Measurements from ENCODE around the gene SGMS1.

The SGMS1 gene

DNA sequence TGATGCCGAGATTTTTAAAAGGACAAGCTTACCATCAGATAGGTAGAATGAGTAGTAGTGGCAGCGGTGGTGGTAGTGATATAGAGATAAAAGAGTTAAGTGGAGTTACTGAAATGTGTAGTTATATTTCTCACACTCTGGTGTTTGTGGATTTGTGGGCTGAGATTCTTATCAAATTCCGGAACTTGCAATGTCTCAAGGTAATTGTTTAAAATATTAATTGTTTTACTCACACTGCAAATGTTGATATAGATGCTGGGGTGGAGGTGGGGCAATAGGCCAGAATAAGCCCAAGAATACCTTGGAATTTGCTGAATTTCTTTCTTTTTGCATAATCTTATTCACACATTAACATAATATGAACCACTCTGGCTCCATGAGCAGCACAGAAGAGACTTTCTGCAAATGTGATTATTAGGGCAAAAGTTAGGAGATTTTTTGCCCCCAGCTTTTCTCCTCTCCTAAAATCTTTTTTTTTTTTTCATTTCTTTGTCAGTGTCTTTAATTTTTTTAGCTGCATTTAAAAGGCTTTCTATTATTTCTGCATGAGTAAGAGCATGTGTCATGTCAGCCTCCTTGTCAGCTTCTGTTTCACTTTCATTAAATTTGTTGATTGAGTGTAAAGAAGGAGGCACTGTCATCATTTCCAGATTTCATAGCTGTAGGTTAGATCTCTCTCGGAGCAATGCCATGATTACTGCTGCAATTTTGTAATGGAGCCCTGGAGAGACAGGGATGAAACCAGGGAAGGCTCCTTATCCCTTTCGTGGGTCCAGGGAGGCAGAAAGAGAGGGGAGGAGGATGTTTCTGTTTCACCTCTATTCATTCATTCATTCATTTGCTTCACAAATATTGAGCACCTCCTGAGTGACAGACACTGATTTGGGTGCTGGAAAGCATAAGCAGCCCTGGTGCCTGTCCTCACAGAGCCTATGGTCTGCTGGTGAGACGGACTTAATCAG is 13.1 kb upstream of the SGMS1 start:
- DNase-seq (ENCODE audit: low spot score), result no peak

DNA sequence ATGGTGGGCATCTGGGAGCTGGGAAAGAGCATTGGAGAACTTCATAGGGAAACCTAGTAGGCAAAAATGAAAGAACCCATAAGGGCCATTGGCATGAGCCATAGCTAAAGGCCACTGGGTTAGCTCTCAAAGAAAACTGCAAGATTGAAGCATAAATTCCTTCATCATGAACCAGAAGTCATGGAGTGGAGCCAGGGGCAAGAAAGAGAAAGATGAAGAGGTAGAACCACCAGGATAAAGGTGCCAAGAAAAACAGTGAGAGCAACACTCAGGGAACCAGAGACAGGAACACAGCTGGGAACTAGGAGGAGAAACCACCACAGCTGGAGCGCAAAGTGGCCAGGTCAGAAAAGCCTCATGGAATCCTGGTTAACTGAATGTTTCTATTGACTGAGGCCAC is 11.5 kb upstream of the SGMS1 start:
- DNase-seq (ENCODE audit: low spot score), result no peak

DNA sequence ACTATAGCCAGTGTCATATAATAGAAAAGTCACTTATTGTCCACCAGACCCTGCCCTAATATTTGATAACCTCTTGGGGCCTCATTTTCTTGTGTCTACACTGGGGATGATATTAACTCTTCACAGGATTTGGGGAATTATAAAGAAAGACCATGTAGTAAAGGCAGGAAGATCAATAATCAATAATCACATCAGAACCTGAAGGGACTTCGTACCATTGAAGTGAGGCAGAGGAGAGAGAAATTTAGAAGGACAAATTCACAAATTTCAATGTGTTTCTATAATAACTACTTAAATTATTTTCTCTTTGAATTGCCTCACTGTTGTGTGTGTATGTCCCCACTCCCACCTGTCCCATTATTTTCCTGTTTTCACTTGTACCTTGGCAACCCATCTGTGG is 10.7 kb upstream of the SGMS1 start:
- DNase-seq (ENCODE audit: low spot score), result no peak

DNA sequence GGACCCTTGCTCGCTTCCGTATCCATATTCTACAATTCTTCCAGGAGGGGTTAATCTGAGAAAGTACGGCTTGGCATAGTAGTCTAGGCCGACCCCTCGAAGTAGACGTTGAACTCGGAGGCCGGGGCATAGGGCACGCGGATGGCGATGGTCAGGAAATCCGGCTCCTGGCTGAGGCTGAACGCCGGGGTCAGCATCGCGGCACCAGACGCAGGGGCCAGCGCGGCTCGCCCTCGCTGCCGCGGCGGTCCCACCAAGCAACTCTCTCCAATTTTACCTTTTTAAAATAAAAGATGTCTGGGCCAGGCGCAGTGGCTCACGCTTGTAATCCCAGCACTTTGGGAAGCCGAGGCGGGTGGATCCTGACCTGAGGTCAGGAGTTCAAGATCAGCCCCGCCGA is 7.3 kb upstream of the SGMS1 start:
- DNase-seq (ENCODE audit: low spot score), result no peak

DNA sequence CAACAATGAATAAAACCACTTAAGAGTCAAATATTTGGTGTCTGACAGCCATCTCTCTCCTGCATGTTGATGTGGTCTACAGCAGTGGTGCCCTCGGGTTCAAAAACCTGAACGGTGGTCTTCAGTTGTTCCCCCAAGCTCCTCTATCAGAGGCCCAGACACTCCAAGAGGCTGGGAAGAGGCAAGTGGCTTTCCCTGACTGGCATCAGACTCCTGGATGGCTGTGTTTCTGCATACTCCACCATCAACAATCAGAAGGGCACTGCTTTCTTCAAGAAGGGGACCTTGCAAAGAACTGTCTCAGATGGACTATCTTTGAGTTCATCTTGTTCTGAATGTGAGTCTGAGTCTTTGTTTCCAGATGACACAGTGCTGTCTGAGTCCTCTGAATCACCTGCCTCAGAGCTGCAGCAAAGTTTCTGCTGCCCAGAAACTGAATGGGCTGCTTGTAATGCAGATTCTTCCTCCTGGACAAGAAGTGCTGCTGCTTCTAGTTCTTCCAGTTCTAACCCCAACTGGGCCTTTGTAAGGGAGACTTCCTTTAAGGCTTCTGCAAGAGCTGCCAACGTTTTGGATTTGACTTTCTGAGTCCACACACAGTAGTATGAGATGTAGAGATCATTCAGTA is 5.9 kb upstream of the SGMS1 start:
- no peak for DNase-seq (ENCODE audit: low spot score)

DNA sequence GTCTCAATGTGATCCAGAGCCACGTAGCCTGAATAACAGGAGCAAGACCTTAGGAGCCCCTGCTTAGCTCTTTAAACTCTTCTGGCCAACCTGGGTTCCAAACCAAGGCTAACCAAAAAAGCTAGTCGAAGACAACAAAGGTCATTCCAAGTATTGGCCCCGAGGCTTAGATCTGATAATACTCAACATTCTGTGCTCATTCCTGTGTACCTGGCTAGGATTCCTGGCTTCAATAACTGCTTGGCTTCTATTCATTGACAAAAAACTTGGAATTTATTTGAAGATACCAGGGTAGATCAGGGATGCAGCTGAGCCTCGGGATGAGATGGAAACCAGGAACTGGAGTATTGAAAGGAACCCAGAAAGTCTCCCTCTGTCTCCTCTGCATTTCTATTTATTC is 4.1 kb upstream of the SGMS1 start:
- no peak for DNase-seq (ENCODE audit: low spot score)

DNA sequence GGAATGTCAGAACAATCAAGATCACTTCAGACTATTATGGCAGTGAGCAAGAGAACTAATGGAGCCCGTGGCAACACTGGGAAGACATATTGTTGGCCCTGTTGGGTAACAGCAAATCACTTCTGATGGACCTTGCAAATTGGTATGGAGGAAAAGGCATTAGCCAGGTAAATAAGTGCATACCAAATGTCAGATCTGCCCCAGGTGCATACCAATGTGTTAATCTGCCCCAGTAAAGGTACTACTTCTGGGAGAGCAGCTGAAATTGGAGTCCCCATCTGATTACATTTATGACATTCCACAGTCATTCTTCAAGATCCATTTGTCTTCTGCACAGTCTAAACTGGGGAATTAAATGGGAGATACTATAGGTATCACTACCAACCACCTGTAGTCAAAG is 3.7 kb upstream of the SGMS1 start:
- DNase-seq (ENCODE audit: low spot score), result no peak

DNA sequence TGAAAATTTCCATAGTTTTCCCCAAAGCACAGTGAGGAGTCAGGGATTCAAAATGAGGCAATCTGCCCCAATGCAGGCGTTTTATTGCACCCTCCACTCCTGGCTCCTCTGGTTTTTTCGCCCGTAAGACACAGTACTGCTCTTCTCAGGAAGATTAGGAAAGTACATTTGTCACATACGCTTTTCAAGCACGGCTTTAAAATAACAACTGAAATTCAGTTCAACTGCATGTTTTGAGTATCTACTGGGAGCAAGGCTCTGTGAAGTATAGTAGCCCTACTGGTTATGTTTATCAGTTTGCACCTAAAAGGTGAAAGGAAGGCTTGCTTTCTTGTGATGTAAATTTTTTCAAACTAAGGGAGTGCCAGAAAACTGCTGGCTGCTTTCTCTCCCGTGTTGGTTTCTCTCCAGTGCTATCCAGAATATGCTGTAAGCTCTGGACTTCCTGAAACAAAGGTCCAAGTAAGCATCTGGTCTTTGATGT is 1.9 kb upstream of the SGMS1 start:
- peak; percentile 31 for DNase-seq (ENCODE audit: low spot score)

DNA sequence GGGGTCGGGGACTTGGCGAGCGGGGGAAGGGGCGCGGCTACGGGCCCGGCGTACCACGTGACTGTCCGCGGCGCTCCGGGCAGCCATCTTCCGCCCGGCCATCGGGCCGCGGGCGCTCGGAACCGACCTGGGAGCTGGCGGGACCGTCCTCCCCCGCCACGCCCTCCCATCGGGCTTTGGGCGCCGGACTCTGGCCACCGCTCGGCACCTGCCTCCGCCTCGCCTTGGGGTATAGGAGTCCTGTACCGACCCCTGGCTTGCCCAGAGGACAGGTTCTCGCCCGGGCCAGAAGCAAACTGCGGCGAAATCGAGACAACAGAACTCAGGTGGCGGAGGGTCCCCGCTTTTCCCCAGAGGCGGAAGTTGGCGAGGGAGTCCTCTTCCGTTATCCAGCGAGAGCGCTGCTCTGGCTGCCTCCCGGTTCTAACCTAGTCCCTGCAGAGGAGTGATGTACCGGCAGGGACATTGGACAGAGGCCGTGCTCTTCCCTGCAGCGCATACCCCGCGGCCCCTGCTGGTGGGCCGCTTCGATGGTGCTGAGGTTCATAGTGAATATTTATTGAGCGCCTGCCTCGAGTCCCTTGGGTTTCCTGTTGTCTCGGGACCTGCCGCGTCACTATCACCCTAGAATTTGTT is 1.2 kb upstream of the SGMS1 start:
- peak; percentile 85 for DNase-seq (ENCODE audit: low spot score)

DNA sequence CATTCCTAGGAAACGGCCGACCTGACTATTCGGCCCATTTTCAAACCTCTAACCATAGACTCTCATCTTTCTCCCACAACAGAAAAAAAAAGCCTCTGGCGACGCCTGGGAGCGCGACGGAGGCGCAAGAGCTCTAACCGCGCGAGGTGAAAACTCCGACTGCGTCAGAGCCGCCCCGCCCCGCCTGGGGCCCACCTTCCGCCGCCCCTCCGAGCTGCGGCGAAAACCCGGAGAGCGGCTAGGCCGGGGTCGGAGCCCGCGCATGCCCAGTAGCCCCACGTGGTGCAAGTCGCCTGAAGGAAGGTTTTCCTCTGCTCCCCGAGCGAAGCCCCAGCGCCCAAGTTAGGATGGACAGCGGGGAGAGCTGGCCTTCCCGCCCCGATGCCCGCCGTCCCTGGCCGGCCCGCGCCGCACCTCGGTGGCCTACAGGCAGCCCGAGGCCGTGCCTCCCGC is 683 bp upstream of the SGMS1 start:
- DNase-seq (ENCODE audit: low spot score), result peak; percentile 90

DNA sequence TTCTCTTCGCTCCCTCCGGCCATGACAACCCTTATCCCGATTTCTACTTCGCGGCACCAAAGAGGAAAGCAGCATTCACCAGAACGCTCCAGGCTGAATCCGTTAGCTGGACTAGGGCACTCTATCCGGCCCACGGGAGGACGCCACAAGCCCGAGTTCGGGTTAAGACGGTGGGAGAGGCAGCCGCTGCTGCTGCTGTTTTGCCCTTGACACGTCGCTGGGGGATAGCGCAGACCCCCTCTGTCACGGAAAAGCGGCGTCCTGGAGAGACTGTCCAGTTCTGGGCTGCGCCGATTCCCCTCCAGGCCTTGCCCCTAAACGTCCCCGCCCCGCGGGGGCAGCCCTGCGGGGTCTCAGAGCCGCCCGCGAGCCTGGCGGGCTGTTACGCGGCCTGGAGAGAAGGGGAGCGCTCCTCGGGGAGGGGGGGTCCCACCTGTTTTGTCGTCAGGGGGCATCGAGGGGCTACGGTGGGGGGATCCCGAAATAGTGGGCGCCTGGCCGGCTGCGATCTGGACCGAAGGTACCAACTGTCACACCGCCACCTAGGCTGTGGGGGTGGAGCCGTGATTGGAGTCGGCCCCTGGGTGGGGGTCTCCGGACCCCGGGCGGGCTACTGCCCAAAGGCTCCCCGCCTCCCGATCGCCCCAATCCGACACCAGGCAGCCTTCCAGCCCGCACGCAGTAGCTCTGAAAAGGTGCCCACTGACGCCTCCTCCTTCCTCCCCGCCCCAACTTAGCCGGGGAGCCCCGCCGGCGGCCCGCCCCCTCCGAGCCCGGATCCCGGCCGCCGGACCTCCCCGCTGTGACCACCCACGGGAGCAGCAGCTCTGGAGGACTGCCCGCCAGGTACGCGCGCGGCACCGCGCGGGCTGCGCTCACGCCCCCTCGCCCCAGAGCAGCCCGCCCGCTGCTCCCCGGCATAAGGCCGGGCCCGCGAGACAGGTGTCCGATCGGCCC is 772 bp downstream of the SGMS1 start:
- peak; percentile 31 for DNase-seq (ENCODE audit: low spot score)

DNA sequence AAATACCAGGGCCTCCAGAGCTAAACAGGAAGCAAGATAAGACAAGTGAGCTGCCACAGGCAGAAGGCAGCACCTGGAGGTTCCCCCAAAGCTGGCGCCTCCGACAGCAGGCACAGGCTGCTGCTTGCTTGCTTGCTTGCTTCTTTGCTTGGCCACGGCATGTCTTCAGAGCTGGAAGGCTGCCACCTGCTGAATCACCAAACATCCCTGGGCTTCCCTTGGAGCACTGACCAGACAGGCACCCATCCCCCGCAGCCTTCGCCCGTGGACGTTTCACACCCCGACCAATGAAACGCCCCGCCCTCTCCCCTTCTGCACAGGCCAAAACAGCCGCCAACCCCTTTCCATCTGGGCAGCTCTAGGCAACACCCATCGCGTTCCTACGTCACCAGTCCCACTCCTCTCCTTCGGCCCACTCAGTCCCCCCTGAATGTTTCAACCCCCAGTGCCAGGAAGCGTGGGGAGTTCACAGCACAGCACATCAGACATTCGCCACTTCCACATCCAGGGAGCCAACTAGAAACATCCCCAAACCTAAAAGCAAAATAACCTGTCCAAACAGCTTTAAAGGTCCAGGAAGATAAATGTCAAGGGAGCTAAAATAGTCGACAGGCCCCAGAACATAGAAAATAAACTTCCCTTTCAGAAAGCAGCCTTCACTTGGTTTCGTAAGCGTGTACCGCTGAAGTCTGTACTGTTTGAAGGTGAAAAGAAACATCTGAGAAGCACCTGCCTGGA is 1.6 kb downstream of the SGMS1 start:
- DNase-seq (ENCODE audit: low spot score), result peak; percentile 31

DNA sequence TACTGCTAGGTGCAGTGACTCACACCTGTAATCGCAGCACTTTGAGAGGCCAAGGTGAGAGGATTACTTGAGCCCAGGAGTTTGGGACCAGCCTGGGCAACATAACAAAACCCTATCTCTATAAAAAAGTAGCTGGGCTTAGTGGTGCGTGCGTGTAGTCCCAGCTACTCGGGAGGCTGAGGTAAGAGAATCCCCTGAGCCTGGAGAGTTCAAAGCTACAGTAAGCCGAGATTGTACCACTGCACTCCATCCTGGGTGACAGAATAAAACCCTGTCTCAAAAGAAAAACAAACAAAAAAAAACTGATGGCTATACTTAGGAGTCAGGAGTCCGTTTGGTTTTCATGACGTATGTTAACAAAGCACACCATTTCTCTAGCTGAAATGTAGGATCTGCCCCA is 2.9 kb downstream of the SGMS1 start:
- DNase-seq (ENCODE audit: low spot score), result no peak

DNA sequence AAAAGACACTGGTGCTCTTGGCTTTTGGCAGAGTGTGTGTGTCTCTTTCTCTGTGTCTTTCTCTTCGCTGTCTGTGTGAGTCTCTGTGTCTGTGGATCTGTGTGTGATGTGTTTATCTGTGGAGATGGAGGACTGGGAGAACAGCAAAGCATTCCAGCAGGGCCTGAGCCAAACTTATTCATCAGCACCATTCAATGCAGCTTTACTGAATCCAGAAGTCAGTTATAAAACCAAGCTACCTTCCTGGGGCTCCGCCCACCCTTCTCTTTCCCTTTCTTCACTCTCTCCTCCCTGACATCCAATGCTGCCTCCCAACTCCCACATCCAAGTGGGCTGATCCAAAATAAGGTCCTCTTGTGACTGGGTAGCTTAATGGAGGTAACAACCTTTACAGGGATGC is 3.9 kb downstream of the SGMS1 start:
- no peak for DNase-seq (ENCODE audit: low spot score)

DNA sequence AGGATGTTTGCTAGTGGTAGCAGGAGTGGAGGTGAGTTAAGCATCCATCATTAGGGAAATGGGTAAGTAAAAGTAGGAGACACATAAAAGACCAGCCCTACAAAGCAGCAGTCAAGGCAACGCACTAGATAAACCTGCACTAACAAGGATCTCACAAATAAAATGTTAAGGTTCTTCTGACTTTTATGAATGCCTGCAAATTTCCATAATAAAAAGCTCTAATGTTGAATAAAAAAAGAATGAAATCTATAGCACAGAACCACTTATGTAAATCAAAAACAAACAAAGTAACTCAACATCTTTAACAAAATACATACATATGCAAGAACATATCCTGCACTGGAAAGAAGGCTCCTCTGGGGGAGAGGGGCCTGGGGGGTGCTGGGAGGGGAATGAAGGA is 4.6 kb downstream of the SGMS1 start:
- DNase-seq (ENCODE audit: low spot score), result no peak

DNA sequence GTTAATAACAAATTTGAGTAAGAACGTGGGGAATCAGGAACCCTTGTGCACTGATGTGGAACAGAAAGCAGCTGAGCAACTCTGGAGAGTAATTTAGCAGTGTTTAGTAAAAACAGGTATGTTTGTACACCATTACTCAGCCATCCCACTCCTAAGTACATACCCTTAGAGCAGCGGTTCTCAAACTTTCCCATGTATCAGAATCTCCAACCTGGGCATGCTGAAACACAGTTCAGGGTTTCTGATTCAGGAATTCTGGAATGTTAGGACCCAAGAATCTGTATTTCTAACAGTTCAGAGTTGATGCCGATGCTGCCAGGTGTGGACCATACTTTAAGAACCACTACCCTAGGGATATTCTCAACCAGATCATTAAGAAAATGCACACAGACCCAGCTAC is 5.1 kb downstream of the SGMS1 start:
- no peak for DNase-seq (ENCODE audit: low spot score)

DNA sequence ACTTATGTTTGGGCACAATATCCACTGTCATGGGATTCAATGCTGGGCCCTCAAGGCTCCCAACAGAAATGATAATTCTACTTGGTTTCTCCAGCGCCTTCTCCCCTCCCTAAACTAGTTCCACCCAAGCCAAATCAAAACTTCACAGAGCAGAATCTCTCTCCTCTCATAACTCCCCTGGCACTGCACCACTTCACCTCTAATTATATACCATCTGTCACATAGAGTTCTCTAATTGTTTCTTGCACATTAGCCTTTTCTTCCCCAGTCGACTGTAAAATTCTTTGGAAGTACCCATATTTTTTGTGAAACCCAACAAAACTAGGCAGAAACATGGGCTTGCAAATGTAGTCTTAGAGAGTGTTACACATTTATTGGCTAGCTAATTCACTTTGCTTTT is 8.1 kb downstream of the SGMS1 start:
- DNase-seq (ENCODE audit: low spot score), result no peak

DNA sequence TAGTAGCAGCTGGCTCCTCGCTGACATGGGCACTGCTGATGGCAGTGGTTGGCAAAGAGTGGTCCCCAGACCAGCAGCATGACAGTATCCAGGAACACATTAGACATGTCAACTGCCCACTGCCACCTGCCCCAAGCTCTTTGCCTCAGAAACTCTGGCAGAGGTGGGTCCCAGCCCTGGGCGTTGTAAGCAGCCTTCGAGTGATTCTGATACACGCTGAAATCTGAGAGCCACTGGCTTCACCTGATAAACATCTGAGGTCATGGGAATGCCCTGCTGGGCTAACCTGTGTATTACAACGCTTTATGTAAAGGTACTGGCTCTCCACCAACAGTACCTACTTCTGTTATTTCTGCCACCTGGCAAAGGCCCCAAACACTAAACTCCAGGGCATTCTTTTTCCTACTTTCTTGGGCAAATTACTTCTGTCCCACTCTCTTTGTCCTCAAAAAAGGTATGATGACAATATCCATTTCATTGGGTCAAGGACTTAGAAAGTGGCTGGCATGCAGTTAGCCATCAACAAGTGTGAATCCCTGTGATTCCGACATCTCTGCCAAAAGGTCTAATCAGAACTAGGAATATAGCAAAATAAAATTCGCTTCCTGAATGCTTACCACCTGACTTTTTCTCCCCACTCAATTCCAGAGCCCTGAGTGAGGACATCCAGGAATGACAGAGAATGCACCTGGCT is 9.2 kb downstream of the SGMS1 start:
- DNase-seq (ENCODE audit: low spot score), result peak; percentile 59

DNA sequence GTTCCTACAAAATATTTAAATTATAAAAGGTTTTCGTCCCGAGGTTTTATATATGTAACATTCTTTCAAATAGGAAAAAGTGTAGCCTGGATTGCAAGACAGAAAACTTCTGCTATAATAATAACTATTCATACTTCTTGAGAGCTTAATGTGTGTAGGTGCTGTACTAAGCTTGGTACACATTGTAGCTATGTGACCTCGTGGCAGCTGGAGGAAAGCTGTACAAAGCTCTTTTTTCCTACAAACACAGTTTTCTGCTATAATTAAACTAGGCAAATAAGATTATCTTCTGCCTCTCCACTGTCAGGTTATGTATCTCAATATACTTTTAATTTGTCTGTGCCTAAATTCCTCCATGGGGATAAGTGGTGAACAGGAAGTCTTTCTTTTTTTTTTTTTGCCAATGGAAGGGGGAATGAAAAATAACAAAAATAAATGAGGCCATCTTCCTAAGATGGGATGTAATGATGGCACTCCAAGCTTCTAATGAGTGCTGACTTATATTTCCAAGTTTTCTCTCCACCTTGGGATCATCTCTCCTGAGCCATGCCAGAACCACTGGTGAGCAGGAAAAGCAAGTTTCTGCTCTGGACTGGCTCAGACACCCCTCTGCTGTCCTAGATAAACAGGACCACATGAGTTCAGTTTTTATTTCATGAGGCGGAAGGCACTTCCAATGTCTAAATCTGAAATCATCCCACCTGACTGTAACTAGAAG is 9.9 kb downstream of the SGMS1 start:
- DNase-seq (ENCODE audit: low spot score), result no peak

DNA sequence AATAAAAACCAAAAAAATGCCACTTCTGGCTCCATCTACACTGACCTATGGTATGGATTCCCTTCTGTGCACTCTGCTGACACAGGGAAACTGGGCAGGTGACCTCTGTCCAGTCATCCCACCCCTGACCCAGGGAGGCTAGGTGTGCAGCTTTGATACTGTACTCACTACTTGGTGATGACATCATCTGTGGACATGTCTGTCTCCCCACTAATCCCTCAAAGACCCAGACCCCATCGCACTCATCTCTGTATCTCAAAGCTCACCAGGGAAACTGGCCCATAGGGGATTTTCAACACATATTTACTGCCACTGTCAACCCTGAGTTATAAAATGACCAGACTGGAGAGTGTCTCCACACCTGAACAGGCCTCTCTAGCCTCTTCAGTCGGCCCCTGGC is 10.6 kb downstream of the SGMS1 start:
- DNase-seq (ENCODE audit: low spot score), result no peak

Measured in iPS-NIHi11 (cell line).